K562 (cell line): ENCODE data around the gene UPK2. TPM values are rescaled to one million over a fixed set of nuclear protein-coding genes. Genes with fewer than 3 reads are reported as not detected.

Source experiments
- CEBPB ChIP-seq: fragments of 450-650 bp; IDR thresholded peaks from 2 replicates; pipeline ENCODE4 v1.6.1; 2016; ENCODE audit warnings: missing genetic modification characterization, missing compliant biosample characterization
- EGR1 ChIP-seq: fragments of 450-650 bp; conservative IDR thresholded peaks from 2 replicates; pipeline ENCODE4 v1.6.1; 2017; ENCODE audit warnings: mild to moderate bottlenecking
- HNRNPH1 ChIP-seq: fragments of 200-400 bp; formaldehyde crosslinking; optimal IDR thresholded peaks from 2 replicates; pipeline ENCODE3; 2017; ENCODE audit warnings: low read depth, mild to moderate bottlenecking, low read length, moderate library complexity
- MAX ChIP-seq: sonication (generic); formaldehyde crosslinking; IDR thresholded peaks from 2 replicates; pipeline ENCODE4 v1.9.0; 2022; ENCODE audit warnings: mild to moderate bottlenecking, missing genetic modification reagents
- MLLT1 ChIP-seq, 2 experiments: fragments of 450-650 bp; IDR thresholded peaks; 2 replicates each; pipeline ENCODE4 v1.6.1; 2016
- MNT ChIP-seq, 2 experiments: fragments of 450-650 bp; conservative IDR thresholded peaks; 2 replicates each; pipeline ENCODE4 v1.6.1; 2017; ENCODE audit warnings: mild to moderate bottlenecking in 2 of 2, moderate library complexity in 2 of 2
- NKRF ChIP-seq: fragments of 450-650 bp; IDR thresholded peaks from 2 replicates; pipeline ENCODE4 v1.6.1; 2016; ENCODE audit warnings: borderline replicate concordance
- NRF1 ChIP-seq, 2 experiments: fragments of 450-650 bp; IDR thresholded peaks in 1 of 2; conservative IDR thresholded peaks in 1 of 2; 2 replicates each; pipeline ENCODE4 v1.6.1; 2014; ENCODE audit warnings: mild to moderate bottlenecking in 2 of 2
- PCBP1 ChIP-seq: fragments of 200-400 bp; formaldehyde crosslinking; IDR thresholded peaks from 2 replicates; pipeline ENCODE4 v1.6.1; 2018; ENCODE audit warnings: mild to moderate bottlenecking, low read depth, low read length; ENCODE audit not compliant: poor library complexity, severe bottlenecking
- RERE ChIP-seq: sonication (generic); formaldehyde crosslinking; IDR thresholded peaks from 2 replicates; pipeline ENCODE4 v1.8.0; 2023; ENCODE audit warnings: missing genetic modification reagents, mild to moderate bottlenecking, borderline replicate concordance
- SETDB1 ChIP-seq: IDR thresholded peaks from one replicate; pipeline ENCODE4 v1.6.1; 2012; ENCODE audit warnings: low read length, control low read depth, inconsistent platforms
- SMAD2 ChIP-seq: fragments of 150-350 bp; IDR thresholded peaks from 2 replicates; pipeline ENCODE4 v1.6.1; 2014; ENCODE audit warnings: low read depth, mild to moderate bottlenecking, low read length
- TCF15 ChIP-seq: fragments of 250-450 bp; sonication (Bioruptor Pico); IDR thresholded peaks from 2 replicates; pipeline ENCODE4 v1.8.0; 2022; ENCODE audit warnings: moderate library complexity, mild to moderate bottlenecking, inconsistent platforms
- YBX1 ChIP-seq: fragments of 450-650 bp; IDR thresholded peaks from 2 replicates; pipeline ENCODE4 v1.7.1; 2016; ENCODE audit warnings: mild to moderate bottlenecking
- ZNF12 ChIP-seq: sonication (generic); formaldehyde crosslinking; IDR thresholded peaks from 2 replicates; pipeline ENCODE4 v1.4.0; 2020; ENCODE audit warnings: mild to moderate bottlenecking, missing genetic modification reagents
- polyA plus RNA-seq, 8 experiments: library from polyadenylated mRNA; depleted of rRNA in 4 of 8; stranded (reverse) in 5 of 8; unstranded in 3 of 8; fragments of >200 nt; fragmentation: Nextera tagmentation in 2 of 8; fragmentation: Illumina TruSeq in 1 of 8; extraction: Ambion mirVana in 2 of 8; extraction: Trizol in 1 of 8; gene quantifications; 2 replicates each; pipeline versions ENCODE4 v1.2.1 to v1.2.3, GENCODE V29; 2011 to 2014; ENCODE audit warnings: inconsistent platforms in 1 of 8, missing spikeins in 1 of 8
- total RNA-seq, 7 experiments: library from RNA; depleted of rRNA in 6 of 7; stranded (reverse); fragments of >200 nt in 6 of 7; fragmentation: Illumina TruSeq in 2 of 7; extraction: Trizol in 2 of 7; gene quantifications; 2 replicates each; pipeline versions ENCODE4 v1.2.1 to v1.2.3, GENCODE V29; 2011 to 2021; ENCODE audit warnings: low replicate concordance in 1 of 7

UPK2 gene
- total and polyA plus RNA-seq, 9 of the 15 experiments (the other 6 are each of a cell fraction or from before 2014, with no cell fraction given): not detected

GRCh38 chr11:118921121-118921928, 34.8 kb upstream of the UPK2 start (continued):
- no peak for TF ChIP-seq TCF15
- no peak for TF ChIP-seq SMAD2
- TF ChIP-seq PCBP1: no peak
- TF ChIP-seq MAX: peak; percentile 62
- TF ChIP-seq NRF1 (conservative IDR thresholded peaks at IDR 0.05 in 1 of 2, IDR thresholded peaks at IDR 0.05 in 1 of 2): peak in 1 of 2 experiments; percentile 7; a peak in 1 of 4 replicates
- TF ChIP-seq RERE (CRISPR knock-in tag): no peak
- TF ChIP-seq MLLT1 (IDR thresholded peaks at IDR 0.05): peak in 1 of 2 experiments; percentile 31; a peak in 1 of 4 replicates
- peak; percentile 78 for TF ChIP-seq CEBPB (tag)
- 0 out of 2 replicates have a peak, but pooled peaks have one; percentile 42 for TF ChIP-seq ZNF12 (CRISPR knock-in tag)
- TF ChIP-seq EGR1: peak; percentile 39; the same call in 1 of the 2 replicates
- TF ChIP-seq HNRNPH1: no peak
- 0 out of 4 replicates have a peak, but pooled peaks have one; percentile 11 to 17 for TF ChIP-seq MNT (conservative IDR thresholded peaks at IDR 0.05)
- no peak for TF ChIP-seq YBX1
- TF ChIP-seq SETDB1: no peak
- 0 out of 2 replicates have a peak, but pooled peaks have one; percentile 53 for TF ChIP-seq NKRF
